HG03097 (cell line): Measurements from ENCODE around the gene YIPF5.

Experiments
- ATAC-seq: cut with Tn5 transposase; IDR thresholded peaks from one replicate; pipeline ENCODE4 v1.9.1; 2021; ENCODE audit not compliant: unreplicated experiment, low FRiP score

The YIPF5 gene

DNA sequence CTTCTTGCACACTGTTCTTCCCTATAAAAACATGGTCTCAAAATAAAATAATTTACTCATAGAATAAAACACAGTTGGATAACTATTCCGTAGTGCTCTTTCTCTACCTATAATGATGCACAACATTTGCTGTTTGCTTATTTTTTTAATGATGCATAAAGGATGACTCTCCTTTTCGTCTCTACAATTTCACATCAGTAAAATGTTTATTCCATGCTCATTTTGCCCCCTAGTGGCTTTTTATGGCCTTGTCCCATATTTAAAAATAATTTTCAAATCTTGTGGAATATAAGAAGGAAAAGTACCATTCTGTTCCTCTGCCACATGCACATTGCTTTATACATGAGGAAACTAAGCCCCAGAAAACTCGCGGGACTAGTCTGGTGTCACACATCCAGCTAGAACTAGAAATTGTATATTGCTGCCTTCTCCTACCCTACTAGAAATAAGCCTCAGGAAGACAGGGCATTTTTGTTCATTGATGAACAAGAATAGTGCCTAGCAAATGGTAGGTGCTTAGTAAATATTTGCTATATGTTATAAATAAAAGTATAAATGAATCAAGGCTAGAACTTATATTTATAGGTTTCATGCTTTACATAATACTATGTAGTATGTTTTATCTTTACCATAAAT, 12.9 kb upstream of the YIPF5 start:
- no peak for ATAC-seq

DNA sequence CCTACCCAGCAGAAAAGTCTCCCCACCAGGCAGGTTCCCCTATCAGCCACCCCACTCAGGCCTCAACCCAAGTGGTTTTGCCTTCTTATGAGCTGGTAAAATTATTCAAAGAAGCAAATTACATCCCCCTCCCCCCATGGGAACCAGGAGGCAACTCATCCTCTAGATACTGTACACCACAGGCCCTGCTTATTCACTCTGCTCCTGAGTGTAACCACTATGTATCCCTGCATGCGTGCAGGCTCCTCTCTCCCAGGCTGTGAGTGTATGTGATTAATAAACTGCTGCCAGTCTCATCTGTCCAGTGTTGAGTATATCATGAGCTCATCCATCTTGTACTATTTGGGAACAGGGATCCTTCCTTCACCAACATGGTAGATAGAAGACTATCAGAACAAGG, 8.8 kb upstream of the YIPF5 start:
- no peak for ATAC-seq

DNA sequence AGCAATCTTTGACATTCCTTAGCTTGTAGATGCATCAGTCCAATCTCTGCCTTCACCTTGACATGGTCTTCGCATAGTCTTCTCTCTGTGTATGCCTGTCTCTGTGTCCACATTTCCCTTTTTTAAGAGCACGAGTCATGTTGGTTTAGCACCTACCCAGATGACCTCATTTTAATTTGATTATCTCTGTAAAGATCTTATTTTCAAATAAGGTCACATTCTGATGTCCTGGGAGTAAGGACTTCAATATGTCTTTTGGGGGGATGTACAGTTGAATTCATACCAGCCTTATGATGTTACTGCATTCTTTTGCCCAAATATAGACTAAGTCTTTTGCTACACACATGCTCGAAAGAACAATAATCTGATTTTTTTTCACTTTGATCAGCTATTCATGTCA, 7.1 kb upstream of the YIPF5 start:
- no peak for ATAC-seq

DNA sequence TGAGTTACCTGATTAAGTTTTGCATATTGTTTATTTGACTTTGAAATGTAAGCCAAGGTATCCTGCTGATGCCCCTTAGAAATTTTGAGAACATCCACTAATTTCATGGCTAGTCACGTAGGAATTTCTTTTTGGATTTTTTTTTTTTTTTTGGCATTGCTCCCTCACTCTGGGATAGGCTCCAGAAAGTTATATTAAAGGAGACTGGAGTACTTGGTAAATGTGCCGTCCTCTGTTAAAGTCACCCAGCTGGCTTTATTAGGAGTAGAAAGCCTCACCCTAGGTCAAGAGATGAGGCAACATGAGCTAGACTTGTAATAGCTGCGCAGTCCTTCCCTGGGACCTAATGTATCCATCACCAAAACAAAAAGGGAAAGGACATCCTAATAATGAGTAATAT, 3.3 kb upstream of the YIPF5 start:
- no peak for ATAC-seq

DNA sequence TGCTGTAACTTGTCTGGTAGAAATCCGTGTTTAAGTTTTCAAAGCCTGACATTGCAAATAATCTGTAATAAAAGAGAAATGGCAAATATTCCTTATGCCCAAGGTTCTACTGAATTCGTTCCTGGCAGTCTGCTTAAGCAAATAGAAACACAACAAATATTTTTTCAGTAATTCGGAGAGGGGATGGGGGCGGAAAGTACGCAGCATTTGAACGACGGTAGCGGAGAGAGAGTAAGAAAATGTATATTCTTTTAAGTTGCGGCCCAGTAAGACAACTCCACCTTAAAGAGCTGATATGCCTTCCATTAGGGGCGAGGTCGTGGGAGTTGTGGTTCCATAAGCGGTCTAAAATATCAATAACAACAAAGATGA, 569 bp downstream of the YIPF5 start:
- no peak for ATAC-seq

DNA sequence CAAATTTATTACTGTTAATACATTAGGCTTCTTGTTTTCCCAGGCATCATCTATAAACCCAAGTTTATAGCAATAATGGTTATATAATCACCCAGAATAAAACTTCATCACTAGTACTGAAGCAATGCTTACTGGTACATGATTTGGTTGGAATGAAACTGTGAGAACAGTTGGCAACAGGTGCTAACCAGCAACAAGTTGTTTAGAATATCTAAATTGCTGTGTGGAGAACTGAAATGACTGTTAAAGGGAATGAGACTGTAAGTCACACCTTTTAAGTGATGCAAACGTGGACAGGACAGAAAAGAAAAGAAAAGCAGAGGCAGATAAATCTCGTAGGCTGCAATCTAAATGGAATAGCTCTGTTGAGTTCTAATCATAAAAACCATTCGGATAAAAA, 2.5 kb downstream of the YIPF5 start:
- ATAC-seq, result no peak

DNA sequence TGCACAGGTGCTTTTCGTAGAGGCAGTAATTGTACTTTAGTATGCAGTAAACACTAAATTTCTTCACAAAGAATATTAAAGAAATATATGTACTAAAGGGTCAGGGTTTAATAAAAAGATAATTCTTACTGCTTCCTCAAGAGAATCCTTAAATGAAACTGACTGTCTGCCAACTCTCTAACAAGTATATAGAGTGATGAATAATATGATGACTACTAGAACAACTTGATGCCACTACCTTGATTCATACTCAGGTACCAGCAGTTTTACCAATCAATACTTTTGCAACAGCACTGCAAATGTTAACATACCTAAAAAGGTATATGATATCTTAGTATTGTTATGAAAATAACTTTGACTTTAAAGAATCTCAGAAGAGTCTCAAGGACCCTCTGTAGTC, 3.8 kb downstream of the YIPF5 start:
- ATAC-seq, result no peak

DNA sequence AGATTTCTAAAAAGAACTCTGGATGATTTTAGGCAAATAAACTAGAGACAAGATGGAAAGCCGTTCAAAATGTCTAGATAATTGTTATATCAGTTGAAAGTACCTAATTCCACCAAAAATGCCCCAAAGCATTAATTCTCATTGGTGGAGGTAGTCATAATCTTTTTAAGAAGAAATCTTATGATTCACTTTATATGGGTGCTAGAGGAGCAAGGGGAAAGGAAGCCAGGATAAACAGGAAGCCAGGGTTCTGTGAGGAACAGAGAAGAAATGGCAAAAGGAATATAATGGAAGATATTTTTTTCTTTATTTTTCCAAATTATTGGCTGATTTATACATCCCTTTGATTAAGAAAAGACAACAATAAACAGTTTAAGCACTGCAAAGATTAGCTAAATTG, 7.8 kb downstream of the YIPF5 start:
- ATAC-seq, result no peak

DNA sequence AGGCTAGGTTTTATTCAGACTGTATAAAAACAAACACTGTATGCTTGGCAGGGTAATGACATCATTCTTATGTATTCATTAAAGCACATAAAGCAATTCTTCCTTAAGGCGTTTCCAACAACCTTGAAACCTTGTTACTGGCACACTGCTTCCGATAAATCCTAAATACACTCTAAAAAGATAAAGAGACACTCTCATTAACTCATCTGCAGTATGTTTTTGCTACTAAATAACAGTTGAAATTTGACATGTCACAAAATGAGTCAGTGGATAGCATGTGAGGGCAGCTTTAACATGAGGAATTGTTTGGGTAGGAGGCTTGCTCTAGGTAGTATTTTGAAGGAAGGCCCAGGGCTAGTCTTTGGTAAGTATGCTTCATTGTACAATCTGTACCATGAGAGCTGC, 13.7 kb downstream of the YIPF5 start:
- ATAC-seq, result no peak

DNA sequence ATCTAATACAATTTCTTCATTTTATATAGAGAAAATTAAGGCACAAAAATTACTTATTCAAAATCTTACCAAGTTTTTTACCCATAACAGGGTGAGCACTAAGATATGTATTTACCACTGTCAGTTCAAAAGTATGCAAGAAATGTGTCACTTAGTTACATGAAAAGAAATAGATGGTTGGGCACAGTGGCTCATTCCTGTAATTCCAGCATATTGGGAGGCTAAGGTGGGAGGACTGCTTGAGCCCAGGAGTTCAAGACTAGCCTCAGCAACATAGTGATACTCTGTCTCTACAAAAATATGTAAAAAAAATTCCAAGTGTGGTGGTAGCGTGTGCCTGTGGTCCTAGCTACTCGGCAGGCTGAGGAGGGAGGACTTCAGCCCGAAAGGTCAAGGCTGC, 19.4 kb downstream of the YIPF5 start:
- no peak for ATAC-seq

DNA sequence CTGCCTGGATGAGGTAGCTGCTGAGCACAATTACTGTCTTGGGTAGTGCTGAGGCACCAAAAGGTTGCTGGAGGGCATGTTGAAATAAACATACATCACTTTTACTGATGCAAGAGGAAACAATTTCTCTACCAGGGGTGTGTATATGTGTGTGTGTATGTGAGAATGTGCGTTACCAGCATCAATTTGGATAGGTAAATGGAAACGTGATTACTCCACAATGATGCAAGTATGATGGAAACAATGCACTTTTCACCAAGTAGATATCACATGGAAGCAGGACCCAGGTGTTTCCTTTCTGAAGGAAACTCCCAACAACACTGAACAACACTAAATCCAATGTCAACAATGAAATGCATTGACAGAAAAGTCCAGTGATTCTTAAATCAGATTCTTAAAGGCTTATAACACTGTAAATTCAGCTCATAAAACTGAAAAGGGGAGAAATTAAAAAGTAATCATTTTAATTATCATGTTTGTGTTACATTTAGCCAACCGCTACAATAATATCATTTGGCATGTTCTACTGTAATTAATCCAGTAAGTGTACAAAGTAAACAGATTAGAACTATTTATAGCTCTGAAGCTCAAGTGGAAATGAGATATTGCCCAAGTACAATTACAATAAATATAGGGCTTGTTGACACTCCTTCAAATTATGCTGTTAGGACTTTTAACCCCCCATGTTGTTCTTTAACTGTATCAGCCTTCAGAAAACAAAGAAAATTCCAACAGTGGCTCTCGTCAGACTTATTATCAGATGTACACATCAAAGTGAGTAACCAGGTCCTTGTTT, 25.3 kb downstream of the YIPF5 start:
- ATAC-seq, result no peak

DNA sequence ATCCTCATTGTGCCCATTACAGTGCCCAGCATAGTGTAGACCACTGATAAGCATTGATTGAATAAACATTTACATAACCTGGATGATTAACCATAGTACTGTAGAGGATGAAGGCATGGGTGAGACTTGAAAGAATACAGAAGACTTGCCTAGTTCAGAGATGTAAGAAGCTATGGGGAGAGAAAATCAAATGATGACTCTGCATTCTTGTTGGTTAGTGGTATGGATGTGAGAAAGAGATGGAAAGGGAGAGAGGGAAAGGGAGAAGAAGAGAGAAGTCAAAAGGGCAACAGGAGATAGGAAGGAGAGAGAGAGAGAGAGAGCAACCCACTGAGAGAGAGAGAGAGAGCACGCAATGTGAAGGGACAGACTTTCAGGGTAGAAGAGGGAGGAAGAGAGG, 26.8 kb downstream of the YIPF5 start:
- ATAC-seq, result no peak

DNA sequence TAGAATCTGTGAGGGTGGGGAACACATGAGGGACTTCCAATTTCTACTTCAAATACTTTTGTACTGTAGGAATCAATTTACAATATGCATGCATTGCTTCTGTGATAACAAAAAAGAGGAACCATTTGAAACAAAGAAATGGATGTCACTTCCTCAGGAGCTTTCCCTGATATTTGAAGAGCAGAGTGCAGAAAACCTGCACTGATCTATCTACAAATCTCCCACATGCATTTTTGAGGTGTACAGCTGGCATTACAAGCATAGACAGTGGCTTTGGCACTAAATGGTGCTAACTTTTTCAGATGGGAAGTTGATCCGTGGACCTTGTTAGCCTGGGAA, 27.7 kb downstream of the YIPF5 start:
- ATAC-seq, result no peak

DNA sequence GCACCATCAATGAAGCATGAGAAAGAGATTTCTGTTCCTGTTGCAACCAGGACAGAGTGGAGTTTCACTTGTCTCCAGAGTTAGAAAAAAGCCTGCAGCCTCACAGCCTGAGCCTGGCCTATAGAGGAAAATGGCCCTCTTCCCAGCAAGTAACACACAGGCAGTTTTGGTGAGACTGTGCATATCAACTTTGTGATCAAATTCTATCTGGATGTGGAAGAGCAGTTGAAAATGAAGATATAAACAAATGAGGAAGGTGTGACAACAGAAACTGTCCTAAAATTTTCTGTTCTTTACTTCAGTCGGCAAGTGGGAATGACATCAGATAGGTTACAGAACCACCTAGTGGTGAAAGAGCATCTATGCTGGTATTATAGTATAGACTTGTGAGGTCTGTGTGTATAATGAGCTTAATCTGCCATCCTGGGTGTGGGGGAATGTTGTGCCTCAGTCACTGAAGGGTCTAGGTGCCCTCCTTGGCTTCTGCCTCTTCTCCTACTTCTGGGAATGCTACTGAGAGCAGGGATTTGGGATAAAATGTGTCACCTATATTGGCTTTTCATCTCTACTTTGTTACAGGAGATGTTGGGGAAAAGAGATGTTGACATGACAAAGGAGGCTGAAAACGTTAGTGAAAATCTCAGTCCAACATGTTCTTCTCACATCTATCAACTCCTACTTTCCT, 28.2 kb downstream of the YIPF5 start:
- peak; percentile 84 for ATAC-seq

DNA sequence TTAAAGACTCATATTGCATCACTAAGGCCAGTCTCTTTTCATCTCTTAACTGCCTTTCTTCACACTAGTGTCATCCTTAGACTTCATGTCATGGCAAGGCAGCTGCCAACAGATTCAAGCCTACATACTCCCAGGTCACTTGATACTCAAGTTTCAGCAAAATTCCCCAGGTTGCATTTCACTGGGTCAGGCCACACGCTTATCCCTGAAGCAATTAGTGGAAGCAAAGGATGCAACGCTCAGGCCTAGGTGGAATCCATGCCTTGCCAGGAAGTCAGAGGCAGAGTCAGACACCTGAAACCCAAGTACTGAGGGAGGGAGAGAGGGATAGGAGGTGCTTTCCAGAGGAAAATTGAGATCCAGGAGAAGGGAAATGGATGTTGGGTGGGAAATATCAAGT, 28.9 kb downstream of the YIPF5 start:
- ATAC-seq, result no peak

DNA sequence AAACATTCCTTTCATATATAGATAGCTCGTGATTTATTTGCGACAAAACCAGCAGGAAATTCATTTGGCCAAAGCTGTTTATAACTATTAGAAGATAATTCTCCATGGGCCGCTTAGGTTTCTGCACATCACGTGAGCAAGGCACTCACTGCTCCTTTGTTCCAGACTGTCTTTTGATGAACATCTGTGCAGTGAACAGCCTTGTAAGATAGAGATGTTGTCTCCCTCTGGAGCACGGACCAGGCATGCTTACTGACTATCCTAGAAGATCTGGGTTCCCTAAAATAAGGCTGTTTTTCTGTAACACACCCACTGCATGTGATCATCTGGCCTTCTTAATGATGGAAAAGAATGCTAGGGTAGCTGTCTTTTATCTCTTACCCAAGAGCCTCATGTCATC, 30.9 kb downstream of the YIPF5 start:
- no peak for ATAC-seq

DNA sequence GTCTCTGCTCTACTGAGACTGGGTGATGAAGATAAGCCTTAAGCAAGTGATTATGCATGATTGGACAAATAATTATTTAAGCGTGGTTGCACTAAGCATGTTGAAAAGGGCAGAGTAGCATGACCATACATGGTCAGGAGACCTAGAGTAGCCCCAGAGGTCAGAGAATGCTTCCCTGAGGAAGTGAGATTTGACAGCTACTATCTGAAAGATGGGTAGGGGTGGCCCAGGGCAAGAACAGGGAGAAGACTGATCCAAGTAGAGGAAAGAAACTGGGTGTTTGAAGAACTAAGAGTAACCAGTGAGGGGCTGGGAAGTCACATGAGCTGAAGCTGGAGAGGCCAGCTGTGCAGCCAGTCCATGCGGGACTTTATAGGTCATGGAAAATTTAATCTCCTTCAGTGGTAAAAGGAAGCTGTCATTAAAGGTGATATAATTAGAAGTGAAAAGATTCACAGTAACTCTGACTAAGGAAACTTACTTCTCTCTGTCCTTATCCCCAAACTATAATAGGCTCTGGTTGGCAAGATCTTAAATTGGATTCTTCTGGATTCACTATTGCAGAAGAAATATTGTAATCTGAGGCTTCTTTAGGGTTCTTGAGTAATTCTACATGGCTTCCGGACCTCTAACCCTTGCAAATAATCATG, 35.2 kb downstream of the YIPF5 start:
- no peak for ATAC-seq

DNA sequence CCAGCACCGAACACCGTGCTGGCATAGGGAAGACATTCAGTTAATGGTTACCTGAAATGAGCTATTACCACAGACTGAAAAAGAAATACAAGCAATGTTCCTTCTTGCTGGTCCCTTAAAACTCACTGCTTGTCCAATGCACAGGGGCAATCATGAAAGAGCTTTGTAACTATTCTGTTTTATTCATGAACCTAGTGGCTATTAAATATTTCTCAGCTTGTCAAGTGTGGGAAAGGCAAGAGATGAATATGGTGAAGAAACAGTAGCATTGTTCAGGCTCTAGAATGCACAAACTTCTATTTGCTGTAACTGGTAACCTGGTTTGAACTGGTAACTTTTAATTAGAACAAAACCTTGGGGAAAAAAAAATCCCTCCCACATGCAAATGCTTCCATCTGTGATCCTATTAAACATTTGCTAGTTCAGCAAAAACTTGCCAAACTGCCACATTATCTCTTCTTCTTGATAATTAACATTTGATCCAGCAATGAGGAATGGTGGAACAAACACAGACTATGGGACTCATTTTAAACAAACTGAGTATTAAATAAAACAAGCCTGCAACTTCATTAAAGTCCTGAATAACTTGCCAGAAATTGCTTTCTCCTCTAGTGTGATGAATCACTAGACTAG, 36.1 kb downstream of the YIPF5 start:
- no peak for ATAC-seq

DNA sequence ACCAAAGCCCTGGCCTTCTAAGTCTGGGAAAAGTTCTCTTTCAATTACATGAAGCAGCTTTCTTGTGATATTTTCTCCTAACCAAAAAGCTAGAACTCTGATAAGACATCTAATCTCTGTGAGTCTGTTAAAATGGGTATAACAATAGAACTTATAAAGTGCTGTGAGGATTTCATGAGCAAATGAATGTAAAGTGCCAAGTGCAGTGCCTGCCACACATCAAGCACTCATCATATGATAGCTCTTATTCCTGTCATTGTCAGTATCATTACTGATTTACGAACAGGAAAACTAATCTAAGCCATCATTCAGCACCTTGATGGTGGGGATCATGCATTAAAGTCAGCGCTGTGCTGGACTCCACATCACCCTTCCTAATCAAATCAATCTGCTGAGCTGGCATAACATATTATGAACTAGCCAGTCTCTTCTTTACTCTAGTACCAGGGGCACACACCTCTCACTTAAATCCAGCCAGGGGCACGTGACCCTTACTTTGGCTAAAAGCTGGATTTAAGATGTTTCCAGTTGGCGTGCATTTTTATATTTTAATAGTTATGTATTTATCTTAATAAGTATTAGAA, 37.3 kb downstream of the YIPF5 start:
- ATAC-seq, result no peak

DNA sequence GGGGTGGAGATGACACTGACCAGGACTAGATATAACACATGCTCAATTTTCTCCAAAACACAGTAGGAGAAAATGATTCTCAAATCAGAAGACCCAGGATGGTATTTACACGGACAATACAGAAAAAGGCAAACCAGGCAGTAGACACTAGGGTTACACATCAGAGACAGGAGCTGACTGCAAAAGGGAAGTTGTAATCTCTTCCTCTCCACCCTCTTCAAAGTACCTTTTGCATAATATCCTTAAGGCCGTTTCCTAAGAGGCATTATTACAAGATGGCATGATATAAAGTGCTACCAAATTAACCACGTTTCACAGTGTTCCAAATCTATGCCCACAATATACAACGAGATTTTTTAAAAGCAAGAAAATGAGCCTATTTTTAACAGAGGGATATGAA, 39.2 kb downstream of the YIPF5 start:
- ATAC-seq, result no peak

DNA sequence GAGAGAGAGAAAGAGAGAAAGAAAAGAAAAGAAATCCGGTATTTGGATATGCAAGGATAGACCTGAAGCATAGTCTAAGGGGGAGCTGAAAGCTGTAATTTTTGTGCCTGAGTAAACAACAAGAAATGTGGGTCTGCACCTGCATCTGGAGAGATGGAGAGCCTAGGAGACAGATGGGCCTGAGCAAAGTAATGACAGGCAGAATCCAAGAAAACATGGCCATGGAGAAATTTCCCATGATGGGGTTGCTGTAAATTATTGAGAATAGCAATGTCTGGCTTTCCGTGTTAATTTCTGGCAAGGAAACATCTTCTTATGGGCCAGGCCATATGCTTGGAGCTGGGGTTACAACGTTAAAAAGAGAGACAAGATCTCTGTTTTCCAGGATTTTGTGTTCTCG, 40.2 kb downstream of the YIPF5 start:
- no peak for ATAC-seq
